SK-N-SH treated with all-trans-retinoic acid at 6 μM for 48 hours (cell line): ENCODE measurements around the gene TMEM135.

Experiments used
- ATAC-seq: fragments of 200-7000 bp; cut with Tn5 transposase; 3 replicates; pipeline ENCODE4 v1.9.1; 2020; ENCODE audit warnings: mild to moderate bottlenecking, moderate library complexity
- ARNTL ChIP-seq: fragments of 450-650 bp; formaldehyde crosslinking; IDR thresholded peaks from 2 replicates; pipeline ENCODE4 v1.5.0; 2020; ENCODE audit warnings: low read depth, mild to moderate bottlenecking, moderate library complexity, borderline replicate concordance
- BACH2 ChIP-seq: fragments of 250-450 bp; sonication (Bioruptor Pico); IDR thresholded peaks from 2 replicates; pipeline ENCODE4 v1.9.0; 2021; ENCODE audit warnings: mild to moderate bottlenecking, borderline replicate concordance
- CSDC2 ChIP-seq: fragments of 250-450 bp; sonication (Bioruptor Pico); IDR thresholded peaks from 2 replicates; pipeline ENCODE4 v1.5.0; 2020; ENCODE audit warnings: mild to moderate bottlenecking, moderate library complexity
- ESRRG ChIP-seq: fragments of 250-450 bp; sonication (Bioruptor Pico); IDR thresholded peaks from 2 replicates; pipeline ENCODE4 v1.6.1; 2021; ENCODE audit warnings: mild to moderate bottlenecking
- GLIS3 ChIP-seq: fragments of 250-450 bp; sonication (Bioruptor Pico); IDR thresholded peaks from 2 replicates; pipeline ENCODE4 v1.5.0; 2020; ENCODE audit warnings: mild to moderate bottlenecking, moderate library complexity
- ISL1 ChIP-seq: fragments of 250-450 bp; sonication (Bioruptor Pico); IDR thresholded peaks from 2 replicates; pipeline ENCODE4 v2.1.2; 2022; ENCODE audit warnings: mild to moderate bottlenecking, moderate library complexity
- OSR1 ChIP-seq: fragments of 250-450 bp; sonication (Bioruptor Pico); IDR thresholded peaks from 2 replicates; pipeline ENCODE4 v1.8.0; 2022; ENCODE audit warnings: moderate library complexity, mild to moderate bottlenecking, inconsistent platforms
- PPARA ChIP-seq: fragments of 250-450 bp; sonication (Bioruptor Pico); IDR thresholded peaks from 2 replicates; pipeline ENCODE4 v1.5.0; 2020; ENCODE audit warnings: mild to moderate bottlenecking, borderline replicate concordance
- RARB ChIP-seq: fragments of 250-450 bp; sonication (Bioruptor Pico); IDR thresholded peaks from 2 replicates; pipeline ENCODE4 v1.8.0; 2021; ENCODE audit warnings: mild to moderate bottlenecking, moderate library complexity
- TCF4 ChIP-seq: fragments of 250-450 bp; sonication (Bioruptor Pico); IDR thresholded peaks from 2 replicates; pipeline ENCODE4 v1.8.0; 2021; ENCODE audit warnings: mild to moderate bottlenecking, moderate library complexity, borderline replicate concordance
- TOX ChIP-seq: fragments of 250-450 bp; sonication (Bioruptor Pico); IDR thresholded peaks from 2 replicates; pipeline ENCODE4 v1.8.0; 2021; ENCODE audit warnings: mild to moderate bottlenecking, moderate library complexity, borderline replicate concordance
- ZC3H10 ChIP-seq: fragments of 250-450 bp; sonication (Bioruptor Pico); IDR thresholded peaks from 2 replicates; pipeline ENCODE4 v1.5.1; 2021; ENCODE audit warnings: mild to moderate bottlenecking, moderate library complexity
- ZFP3 ChIP-seq: fragments of 250-450 bp; sonication (Bioruptor Pico); IDR thresholded peaks from 2 replicates; pipeline ENCODE4 v1.5.0; 2020; ENCODE audit warnings: mild to moderate bottlenecking, moderate library complexity
- ZFP30 ChIP-seq: fragments of 450-650 bp; formaldehyde crosslinking; IDR thresholded peaks from 2 replicates; pipeline ENCODE4 v1.5.0; 2022; ENCODE audit warnings: mild to moderate bottlenecking, moderate library complexity
- ZNF565 ChIP-seq: fragments of 450-650 bp; formaldehyde crosslinking; conservative IDR thresholded peaks from 2 replicates; pipeline ENCODE4 v1.5.0; 2020; ENCODE audit warnings: low read depth, mild to moderate bottlenecking, moderate library complexity
- ZNF70 ChIP-seq: fragments of 450-650 bp; formaldehyde crosslinking; IDR thresholded peaks from 2 replicates; pipeline ENCODE4 v1.5.0; 2020; ENCODE audit warnings: mild to moderate bottlenecking, moderate library complexity
- ZNF8 ChIP-seq: fragments of 450-650 bp; formaldehyde crosslinking; IDR thresholded peaks from 2 replicates; pipeline ENCODE4 v1.5.0; 2020; ENCODE audit warnings: mild to moderate bottlenecking, moderate library complexity
- TF ChIP-seq, protein P1 (sequence below): fragments of 250-450 bp; sonication (Bioruptor Pico); IDR thresholded peaks from 2 replicates; pipeline ENCODE4 v1.5.1; 2020; ENCODE audit warnings: low read depth, mild to moderate bottlenecking, moderate library complexity
- TF ChIP-seq, protein P2 (sequence below): fragments of 250-450 bp; sonication (Bioruptor Pico); IDR thresholded peaks from 2 replicates; pipeline ENCODE4 v1.5.1; 2021; ENCODE audit warnings: mild to moderate bottlenecking, moderate library complexity
- TF ChIP-seq, protein P3 (sequence below): fragments of 250-450 bp; sonication (Bioruptor Pico); IDR thresholded peaks from 2 replicates; pipeline ENCODE4 v1.8.0; 2021; ENCODE audit warnings: low read depth, mild to moderate bottlenecking, moderate library complexity, borderline replicate concordance
- TF ChIP-seq, protein P4 (sequence below): fragments of 250-450 bp; sonication (Bioruptor Pico); IDR thresholded peaks from 2 replicates; pipeline ENCODE4 v1.8.0; 2020; ENCODE audit warnings: mild to moderate bottlenecking, moderate library complexity, borderline replicate concordance
- TF ChIP-seq, protein P5 (sequence below): fragments of 250-450 bp; sonication (Bioruptor Pico); IDR thresholded peaks from 2 replicates; pipeline ENCODE4 v1.5.0; 2020; ENCODE audit warnings: mild to moderate bottlenecking, moderate library complexity

The TMEM135 gene

DNA sequence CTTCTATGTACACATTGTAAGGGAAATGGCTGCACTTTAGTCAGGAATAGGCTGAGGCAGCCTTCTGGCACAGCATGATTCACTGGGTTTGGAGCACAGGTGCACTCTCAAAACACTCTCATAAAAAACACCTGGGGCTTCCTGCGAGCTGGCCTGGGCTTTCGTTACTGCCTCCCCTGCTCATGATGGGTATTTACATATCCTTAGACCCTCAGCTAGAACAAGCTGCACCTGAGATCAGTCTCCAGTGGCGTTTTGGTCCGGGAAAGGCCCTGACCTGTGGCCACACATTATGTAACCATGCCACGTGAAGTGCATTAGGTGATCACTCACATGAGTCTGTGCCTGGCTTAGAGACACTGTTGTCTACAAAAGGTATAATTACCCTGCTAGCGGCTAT, 321.7 kb downstream of the TMEM135 start:
- ATAC-seq, result no peak
- no peak for TF ChIP-seq OSR1 (CRISPR knock-in tag)
- TF ChIP-seq ZC3H10 (CRISPR knock-in tag), result no peak
- TF ChIP-seq TOX, result no peak
- no peak for TF ChIP-seq ZNF70
- TF ChIP-seq BACH2 (CRISPR knock-in tag), result no peak
- no peak for TF ChIP-seq ZFP3 (CRISPR knock-in tag)
- TF ChIP-seq, protein P1, sequence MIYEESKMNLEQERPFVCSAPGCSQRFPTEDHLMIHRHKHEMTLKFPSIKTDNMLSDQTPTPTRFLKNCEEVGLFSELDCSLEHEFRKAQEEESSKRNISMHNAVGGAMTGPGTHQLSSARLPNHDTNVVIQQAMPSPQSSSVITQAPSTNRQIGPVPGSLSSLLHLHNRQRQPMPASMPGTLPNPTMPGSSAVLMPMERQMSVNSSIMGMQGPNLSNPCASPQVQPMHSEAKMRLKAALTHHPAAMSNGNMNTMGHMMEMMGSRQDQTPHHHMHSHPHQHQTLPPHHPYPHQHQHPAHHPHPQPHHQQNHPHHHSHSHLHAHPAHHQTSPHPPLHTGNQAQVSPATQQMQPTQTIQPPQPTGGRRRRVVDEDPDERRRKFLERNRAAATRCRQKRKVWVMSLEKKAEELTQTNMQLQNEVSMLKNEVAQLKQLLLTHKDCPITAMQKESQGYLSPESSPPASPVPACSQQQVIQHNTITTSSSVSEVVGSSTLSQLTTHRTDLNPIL (CRISPR knock-in tag), result no peak
- TF ChIP-seq ZNF565 (CRISPR knock-in tag), result no peak
- no peak for TF ChIP-seq PPARA (CRISPR knock-in tag)
- no peak for TF ChIP-seq ESRRG
- TF ChIP-seq, protein P2, sequence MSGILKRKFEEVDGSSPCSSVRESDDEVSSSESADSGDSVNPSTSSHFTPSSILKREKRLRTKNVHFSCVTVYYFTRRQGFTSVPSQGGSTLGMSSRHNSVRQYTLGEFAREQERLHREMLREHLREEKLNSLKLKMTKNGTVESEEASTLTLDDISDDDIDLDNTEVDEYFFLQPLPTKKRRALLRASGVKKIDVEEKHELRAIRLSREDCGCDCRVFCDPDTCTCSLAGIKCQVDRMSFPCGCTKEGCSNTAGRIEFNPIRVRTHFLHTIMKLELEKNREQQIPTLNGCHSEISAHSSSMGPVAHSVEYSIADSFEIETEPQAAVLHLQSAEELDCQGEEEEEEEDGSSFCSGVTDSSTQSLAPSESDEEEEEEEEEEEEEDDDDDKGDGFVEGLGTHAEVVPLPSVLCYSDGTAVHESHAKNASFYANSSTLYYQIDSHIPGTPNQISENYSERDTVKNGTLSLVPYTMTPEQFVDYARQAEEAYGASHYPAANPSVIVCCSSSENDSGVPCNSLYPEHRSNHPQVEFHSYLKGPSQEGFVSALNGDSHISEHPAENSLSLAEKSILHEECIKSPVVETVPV (CRISPR knock-in tag), result no peak
- TF ChIP-seq RARB (CRISPR knock-in tag), result no peak
- no peak for TF ChIP-seq ZNF8
- TF ChIP-seq GLIS3 (CRISPR knock-in tag), result no peak
- TF ChIP-seq, protein P3, sequence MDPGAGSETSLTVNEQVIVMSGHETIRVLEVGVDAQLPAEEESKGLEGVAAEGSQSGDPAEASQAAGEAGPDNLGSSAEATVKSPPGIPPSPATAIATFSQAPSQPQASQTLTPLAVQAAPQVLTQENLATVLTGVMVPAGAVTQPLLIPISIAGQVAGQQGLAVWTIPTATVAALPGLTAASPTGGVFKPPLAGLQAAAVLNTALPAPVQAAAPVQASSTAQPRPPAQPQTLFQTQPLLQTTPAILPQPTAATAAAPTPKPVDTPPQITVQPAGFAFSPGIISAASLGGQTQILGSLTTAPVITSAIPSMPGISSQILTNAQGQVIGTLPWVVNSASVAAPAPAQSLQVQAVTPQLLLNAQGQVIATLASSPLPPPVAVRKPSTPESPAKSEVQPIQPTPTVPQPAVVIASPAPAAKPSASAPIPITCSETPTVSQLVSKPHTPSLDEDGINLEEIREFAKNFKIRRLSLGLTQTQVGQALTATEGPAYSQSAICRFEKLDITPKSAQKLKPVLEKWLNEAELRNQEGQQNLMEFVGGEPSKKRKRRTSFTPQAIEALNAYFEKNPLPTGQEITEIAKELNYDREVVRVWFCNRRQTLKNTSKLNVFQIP, result no peak
- no peak for TF ChIP-seq ZFP30 (CRISPR knock-in tag)

DNA sequence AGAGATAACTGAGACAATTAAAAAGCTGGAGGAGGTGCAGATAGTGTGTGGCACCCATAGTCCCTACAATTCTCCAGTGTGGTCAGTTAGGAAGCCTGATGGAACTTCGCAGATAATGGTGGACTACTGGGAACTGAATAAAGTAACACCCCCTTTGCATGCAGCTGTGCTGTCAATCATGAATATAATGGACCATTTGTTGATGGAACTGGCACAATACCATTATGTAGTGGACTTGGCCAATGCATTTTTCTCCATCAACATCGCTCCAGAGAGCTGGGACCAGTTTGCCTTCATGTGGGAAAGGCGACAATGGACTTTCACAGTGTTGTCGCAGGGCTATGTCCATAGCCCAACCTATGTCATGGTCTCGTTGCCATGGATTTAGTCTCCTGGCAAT, 324.2 kb downstream of the TMEM135 start:
- ATAC-seq, result no peak
- TF ChIP-seq BACH2 (CRISPR knock-in tag) (no peak), CSDC2 (no peak)
- TF ChIP-seq, all 23 proteins: peak for 0

DNA sequence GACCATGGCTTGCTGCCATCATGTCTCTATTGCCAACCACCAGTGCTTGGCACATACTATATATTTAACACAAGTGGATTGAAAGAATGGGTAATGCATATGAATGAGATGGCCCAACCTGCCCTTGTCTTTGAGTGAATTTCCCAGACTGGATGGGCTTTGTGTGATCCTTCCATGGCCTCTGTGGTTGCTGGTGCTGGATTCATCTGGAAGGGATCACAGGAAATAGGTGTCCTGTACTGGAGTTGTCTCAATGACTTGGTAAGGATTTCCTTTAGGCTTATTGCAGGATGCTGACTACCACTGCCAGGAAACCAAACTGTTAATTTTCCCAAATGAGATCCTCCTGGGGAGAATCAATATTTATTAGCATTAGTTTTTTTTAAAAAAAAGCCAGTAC, 328.6 kb downstream of the TMEM135 start:
- no peak for TF ChIP-seq PPARA (CRISPR knock-in tag)
- no peak for TF ChIP-seq TOX
- TF ChIP-seq, protein P4, sequence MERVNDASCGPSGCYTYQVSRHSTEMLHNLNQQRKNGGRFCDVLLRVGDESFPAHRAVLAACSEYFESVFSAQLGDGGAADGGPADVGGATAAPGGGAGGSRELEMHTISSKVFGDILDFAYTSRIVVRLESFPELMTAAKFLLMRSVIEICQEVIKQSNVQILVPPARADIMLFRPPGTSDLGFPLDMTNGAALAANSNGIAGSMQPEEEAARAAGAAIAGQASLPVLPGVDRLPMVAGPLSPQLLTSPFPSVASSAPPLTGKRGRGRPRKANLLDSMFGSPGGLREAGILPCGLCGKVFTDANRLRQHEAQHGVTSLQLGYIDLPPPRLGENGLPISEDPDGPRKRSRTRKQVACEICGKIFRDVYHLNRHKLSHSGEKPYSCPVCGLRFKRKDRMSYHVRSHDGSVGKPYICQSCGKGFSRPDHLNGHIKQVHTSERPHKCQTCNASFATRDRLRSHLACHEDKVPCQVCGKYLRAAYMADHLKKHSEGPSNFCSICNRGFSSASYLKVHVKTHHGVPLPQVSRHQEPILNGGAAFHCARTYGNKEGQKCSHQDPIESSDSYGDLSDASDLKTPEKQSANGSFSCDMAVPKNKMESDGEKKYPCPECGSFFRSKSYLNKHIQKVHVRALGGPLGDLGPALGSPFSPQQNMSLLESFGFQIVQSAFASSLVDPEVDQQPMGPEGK, result no peak
- TF ChIP-seq TCF4 (CRISPR knock-in tag), result no peak
- TF ChIP-seq GLIS3 (CRISPR knock-in tag), result no peak
- TF ChIP-seq CSDC2, result no peak
- no peak for TF ChIP-seq ESRRG
- no peak for TF ChIP-seq ARNTL (CRISPR knock-in tag)
- TF ChIP-seq, protein P5, sequence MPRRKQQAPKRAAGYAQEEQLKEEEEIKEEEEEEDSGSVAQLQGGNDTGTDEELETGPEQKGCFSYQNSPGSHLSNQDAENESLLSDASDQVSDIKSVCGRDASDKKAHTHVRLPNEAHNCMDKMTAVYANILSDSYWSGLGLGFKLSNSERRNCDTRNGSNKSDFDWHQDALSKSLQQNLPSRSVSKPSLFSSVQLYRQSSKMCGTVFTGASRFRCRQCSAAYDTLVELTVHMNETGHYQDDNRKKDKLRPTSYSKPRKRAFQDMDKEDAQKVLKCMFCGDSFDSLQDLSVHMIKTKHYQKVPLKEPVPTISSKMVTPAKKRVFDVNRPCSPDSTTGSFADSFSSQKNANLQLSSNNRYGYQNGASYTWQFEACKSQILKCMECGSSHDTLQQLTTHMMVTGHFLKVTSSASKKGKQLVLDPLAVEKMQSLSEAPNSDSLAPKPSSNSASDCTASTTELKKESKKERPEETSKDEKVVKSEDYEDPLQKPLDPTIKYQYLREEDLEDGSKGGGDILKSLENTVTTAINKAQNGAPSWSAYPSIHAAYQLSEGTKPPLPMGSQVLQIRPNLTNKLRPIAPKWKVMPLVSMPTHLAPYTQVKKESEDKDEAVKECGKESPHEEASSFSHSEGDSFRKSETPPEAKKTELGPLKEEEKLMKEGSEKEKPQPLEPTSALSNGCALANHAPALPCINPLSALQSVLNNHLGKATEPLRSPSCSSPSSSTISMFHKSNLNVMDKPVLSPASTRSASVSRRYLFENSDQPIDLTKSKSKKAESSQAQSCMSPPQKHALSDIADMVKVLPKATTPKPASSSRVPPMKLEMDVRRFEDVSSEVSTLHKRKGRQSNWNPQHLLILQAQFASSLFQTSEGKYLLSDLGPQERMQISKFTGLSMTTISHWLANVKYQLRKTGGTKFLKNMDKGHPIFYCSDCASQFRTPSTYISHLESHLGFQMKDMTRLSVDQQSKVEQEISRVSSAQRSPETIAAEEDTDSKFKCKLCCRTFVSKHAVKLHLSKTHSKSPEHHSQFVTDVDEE, result no peak
- TF ChIP-seq OSR1 (CRISPR knock-in tag), result no peak
- no peak for TF ChIP-seq RARB (CRISPR knock-in tag)
- TF ChIP-seq, protein P3, result no peak
- TF ChIP-seq, protein P1 (CRISPR knock-in tag), result no peak
- TF ChIP-seq ISL1 (CRISPR knock-in tag), result no peak
- TF ChIP-seq ZNF70, result no peak
- no peak for TF ChIP-seq ZC3H10 (CRISPR knock-in tag)
- no peak for TF ChIP-seq ZNF565 (CRISPR knock-in tag)
- TF ChIP-seq BACH2 (CRISPR knock-in tag), result no peak
- no peak for TF ChIP-seq ZFP3 (CRISPR knock-in tag)
- TF ChIP-seq ZNF8, result no peak
- no peak for ATAC-seq
